ENCODE data around the gene PRXL2C. TPM values are rescaled to one million over a fixed set of nuclear protein-coding genes. Genes with fewer than 3 reads are reported as not detected.

PRXL2C gene
- total RNA-seq, 4 donors from 2014 or later = 20.5 to 44.3 (median 28.7) TPM

- no peak for TF ChIP-seq CTCF (IDR thresholded peaks at IDR 0.05; ENCODE audit: low read depth)
Observed at GRCh38 chr9:96654450-96655197, 493 bp downstream of the PRXL2C start.

GRCh38 chr9:96651626-96652025 lies 3.5 kb downstream of the PRXL2C start:
- TF ChIP-seq CTCF (IDR thresholded peaks at IDR 0.05; ENCODE audit: low read depth) = no peak

GRCh38 chr9:96649620-96650324 lies 5.3 kb downstream of the PRXL2C start:
- no peak for TF ChIP-seq CTCF (IDR thresholded peaks at IDR 0.05; ENCODE audit: low read depth)

- TF ChIP-seq CTCF (IDR thresholded peaks at IDR 0.05; ENCODE audit: low read depth) = no peak
Observed at GRCh38 chr9:96646081-96646991, 8.8 kb downstream of the PRXL2C start.

- no peak for TF ChIP-seq CTCF (IDR thresholded peaks at IDR 0.05; ENCODE audit: low read depth)
Observed at GRCh38 chr9:96644137-96644536, 11.0 kb downstream of the PRXL2C start.

- TF ChIP-seq CTCF (IDR thresholded peaks at IDR 0.05; ENCODE audit: low read depth) = no peak
Observed at GRCh38 chr9:96641514-96641913, 13.6 kb downstream of the PRXL2C start.
